PC-3 (cell line): ENCODE data around the gene PPP1R3D. TPM values are rescaled to one million over a fixed set of nuclear protein-coding genes. Genes with fewer than 3 reads are reported as not detected.

Experiments used
- ATAC-seq: fragments of 200-7000 bp; cut with Tn5 transposase; 2 replicates; pipeline ENCODE4 v1.9.1; 2020; ENCODE audit warnings: mild to moderate bottlenecking, moderate library complexity
- BruUV-seq: library from RNA; stranded (reverse); fragments of 400-500 nt; replicated peaks from 2 replicates; lab custom pipeline; 2021; lab: Mats Ljungman, UMichigan
- CTCF ChIA-PET: fragments of 300-600 bp; sonication (Branson Sonifier 250); formaldehyde crosslinking; loops from one replicate; lab custom pipeline; 2022; ENCODE audit warnings: antibody characterized with exemption; lab: Charles Lee
- POLR2A ChIA-PET: fragments of 300-600 bp; sonication (Branson Sonifier 250); formaldehyde crosslinking; loops from one replicate; lab custom pipeline; 2022; ENCODE audit warnings: antibody characterized with exemption; ENCODE audit not compliant: unreplicated experiment; lab: Charles Lee
- DNase-seq: peaks from one replicate; pipeline ENCODE4 v3.0.0-alpha.2; 2015
- H2AFZ ChIP-seq: fragments of 300-600 bp; sonication (generic); 2 replicates; pipeline ENCODE4 v1.6.0; 2016; ENCODE audit warnings: antibody characterized with exemption, low read length
- H3F3A ChIP-seq: fragments of 300-600 bp; sonication (generic); one replicate; pipeline ENCODE4 v1.6.0; 2017; ENCODE audit warnings: antibody characterized with exemption, low read length, control low read depth, mild to moderate bottlenecking; ENCODE audit not compliant: unreplicated experiment
- H3K27ac ChIP-seq: fragments of 300-600 bp; sonication (generic); 2 replicates; pipeline ENCODE4 v1.5.1; 2016; ENCODE audit warnings: mild to moderate bottlenecking, low read length
- H3K27me3 ChIP-seq: fragments of 300-600 bp; sonication (generic); 2 replicates; pipeline ENCODE4 v1.6.1; 2016; ENCODE audit warnings: low read length, mixed read lengths
- H3K36me3 ChIP-seq: fragments of 300-600 bp; sonication (generic); 2 replicates; pipeline ENCODE4 v1.6.1; 2016; ENCODE audit warnings: low read depth, mixed run types, low read length, mixed read lengths
- H3K4me1 ChIP-seq: fragments of 300-600 bp; sonication (generic); 2 replicates; pipeline ENCODE4 v1.5.1; 2016; ENCODE audit warnings: low read length; ENCODE audit not compliant: insufficient read depth
- H3K4me2 ChIP-seq: fragments of 300-600 bp; sonication (generic); 2 replicates; pipeline ENCODE4 v1.6.0; 2016; ENCODE audit warnings: low read length
- H3K4me3 ChIP-seq: fragments of 300-600 bp; sonication (generic); 2 replicates; pipeline ENCODE4 v1.5.1; 2016; ENCODE audit warnings: mild to moderate bottlenecking, low read length, mixed read lengths
- H3K79me2 ChIP-seq: fragments of 300-600 bp; sonication (generic); 2 replicates; pipeline ENCODE4 v1.6.1; 2017; ENCODE audit warnings: low read length, mixed read lengths
- H3K9ac ChIP-seq: fragments of 300-600 bp; sonication (generic); 2 replicates; pipeline ENCODE4 v1.6.0; 2016; ENCODE audit warnings: mild to moderate bottlenecking, low read length
- H3K9me2 ChIP-seq: fragments of 300-600 bp; sonication (generic); replicated peaks from 2 replicates; pipeline ENCODE4 v1.6.1; 2016; ENCODE audit warnings: mixed run types, low read length, mixed read lengths
- H3K9me3 ChIP-seq: fragments of 300-600 bp; sonication (generic); 2 replicates; pipeline ENCODE4 v1.6.1; 2016; ENCODE audit warnings: low read length, mixed read lengths
- H4K20me1 ChIP-seq: fragments of 300-600 bp; sonication (generic); 2 replicates; pipeline ENCODE4 v1.6.1; 2016; ENCODE audit warnings: low read length, mixed read lengths
- EZH2 ChIP-seq: fragments of 300-600 bp; sonication (generic); IDR thresholded peaks from one replicate; pipeline ENCODE4 v1.6.1; 2017; ENCODE audit warnings: antibody characterized with exemption, mild to moderate bottlenecking, low read length; ENCODE audit not compliant: unreplicated experiment
- EZH2phosphoT487 ChIP-seq: fragments of 300-600 bp; sonication (generic); IDR thresholded peaks from 2 replicates; pipeline ENCODE4 v1.6.1; 2018; ENCODE audit warnings: mild to moderate bottlenecking, antibody characterized with exemption, low read length, borderline replicate concordance
- intact Hi-C: fragments of 100-400 bp; cut with micrococcal nuclease; formaldehyde crosslinking; loops from 2 replicates; pipeline ENCODE4 v1.9.0; 2023
- total RNA-seq: library from RNA; depleted of rRNA; stranded (reverse); fragments of >200 nt; gene quantifications from 2 replicates; pipeline ENCODE4 v1.2.3, GENCODE V29; 2014
- TF ChIP-seq, protein P1 (sequence below): fragments of 300-600 bp; sonication (generic); conservative IDR thresholded peaks from 2 replicates; pipeline ENCODE4 v1.5.1; 2017; ENCODE audit warnings: antibody characterized with exemption, low read depth, mild to moderate bottlenecking, low read length

PPP1R3D gene
- total RNA-seq, 1 experiment from 2014 or later = 6.3 TPM

DNA sequence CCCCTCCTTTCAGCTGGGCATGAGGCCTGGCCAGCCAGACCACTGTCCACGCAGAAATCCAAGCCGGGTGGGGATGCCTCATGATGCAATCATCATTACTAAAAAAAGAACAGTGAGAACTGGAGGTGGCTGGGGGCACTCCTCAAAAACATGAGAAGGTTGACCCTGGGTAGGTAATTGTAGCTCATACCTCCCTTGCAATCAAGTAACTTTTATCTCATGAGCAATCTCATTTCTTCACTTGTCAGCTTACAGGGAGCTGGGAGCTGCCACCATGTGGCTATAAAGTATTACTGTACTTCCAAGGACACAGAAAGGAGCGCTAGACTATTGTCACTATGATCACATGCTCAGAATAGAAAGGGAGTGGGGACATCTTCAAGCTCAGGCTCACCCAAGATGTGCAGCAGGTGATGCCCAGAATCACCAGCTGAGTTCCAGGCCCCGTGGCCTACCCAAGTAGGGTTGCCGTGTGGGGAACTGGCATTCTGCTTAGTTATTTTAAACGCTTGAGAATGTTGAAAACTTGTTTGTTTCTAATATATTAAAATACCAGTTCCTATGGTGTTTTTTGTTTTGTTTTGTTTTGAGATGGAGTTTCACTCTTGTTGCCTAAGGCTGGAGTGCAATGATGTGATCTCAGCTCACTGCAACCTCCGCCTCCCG, 15.2 kb upstream of the PPP1R3D start:
- H3K36me3 ChIP-seq = no peaks in the 10 kb centered on the region
- BruUV-seq = no TSS peak
- H3K9me3 ChIP-seq = no peaks in the 10 kb centered on the region
- no peak overlapping the region for H3K27ac ChIP-seq
- no peaks in the 10 kb centered on the region for H3K79me2 ChIP-seq
- H3K4me3 ChIP-seq = no peak overlapping the region
- DNase-seq = peak; percentile 65
- TF ChIP-seq EZH2phosphoT487 (no peak), EZH2 (no peak)
- TF ChIP-seq, protein P1, sequence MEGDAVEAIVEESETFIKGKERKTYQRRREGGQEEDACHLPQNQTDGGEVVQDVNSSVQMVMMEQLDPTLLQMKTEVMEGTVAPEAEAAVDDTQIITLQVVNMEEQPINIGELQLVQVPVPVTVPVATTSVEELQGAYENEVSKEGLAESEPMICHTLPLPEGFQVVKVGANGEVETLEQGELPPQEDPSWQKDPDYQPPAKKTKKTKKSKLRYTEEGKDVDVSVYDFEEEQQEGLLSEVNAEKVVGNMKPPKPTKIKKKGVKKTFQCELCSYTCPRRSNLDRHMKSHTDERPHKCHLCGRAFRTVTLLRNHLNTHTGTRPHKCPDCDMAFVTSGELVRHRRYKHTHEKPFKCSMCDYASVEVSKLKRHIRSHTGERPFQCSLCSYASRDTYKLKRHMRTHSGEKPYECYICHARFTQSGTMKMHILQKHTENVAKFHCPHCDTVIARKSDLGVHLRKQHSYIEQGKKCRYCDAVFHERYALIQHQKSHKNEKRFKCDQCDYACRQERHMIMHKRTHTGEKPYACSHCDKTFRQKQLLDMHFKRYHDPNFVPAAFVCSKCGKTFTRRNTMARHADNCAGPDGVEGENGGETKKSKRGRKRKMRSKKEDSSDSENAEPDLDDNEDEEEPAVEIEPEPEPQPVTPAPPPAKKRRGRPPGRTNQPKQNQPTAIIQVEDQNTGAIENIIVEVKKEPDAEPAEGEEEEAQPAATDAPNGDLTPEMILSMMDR = peak; percentile 69
- intact Hi-C loops = loop anchor here (1.0 kb wide), 1 partner anchor 185 kb away; no protein-coding TSS in a partner anchor
- H3K4me1 ChIP-seq = peaks cover 7% of the 10 kb centered on the region; the same call in 1 of the 2 replicates
- no peaks in the 10 kb centered on the region for H3K27me3 ChIP-seq
- ChIA-PET CTCF (interaction anchor here (0.6 to 1.1 kb wide), 6 partner anchors 21 to 333 kb away, joined by 3 to 9 read pairs (median 4); no protein-coding TSS in a partner anchor), POLR2A (no interaction called here)
- no peaks in the 10 kb centered on the region for H3F3A ChIP-seq
- H3K9me2 ChIP-seq = no peaks in the 10 kb centered on the region
- H3K9ac ChIP-seq = no peak overlapping the region
- H3K4me2 ChIP-seq = no peak overlapping the region
- ATAC-seq = peak; percentile 85
- H2AFZ ChIP-seq = no peak overlapping the region
- no peaks in the 10 kb centered on the region for H4K20me1 ChIP-seq

- no peaks in the 10 kb centered on the region for H4K20me1 ChIP-seq
- no peak overlapping the region for H3K4me3 ChIP-seq
- H3K27me3 ChIP-seq = no peaks in the 10 kb centered on the region
- POLR2A ChIA-PET = no interaction called here
- H3K36me3 ChIP-seq = no peaks in the 10 kb centered on the region
- ATAC-seq (no peak; the same call in 1 of the 2 replicates), DNase-seq (no peak)
- H3K9me2 ChIP-seq = no peaks in the 10 kb centered on the region
- no peak overlapping the region for H3K27ac ChIP-seq
- no peaks in the 10 kb centered on the region for H3K9me3 ChIP-seq
- no peaks in the 10 kb centered on the region for H3F3A ChIP-seq
- no peak overlapping the region for H3K4me2 ChIP-seq
- H3K9ac ChIP-seq = no peak overlapping the region
- H2AFZ ChIP-seq = no peak overlapping the region
- intact Hi-C loops = loop anchor here (1.0 kb wide), 1 partner anchor 184 kb away; no protein-coding TSS in a partner anchor
- no TSS peak for BruUV-seq
- TF ChIP-seq, protein P1 = no peak
- TF ChIP-seq EZH2phosphoT487 (no peak), EZH2 (no peak)
- H3K79me2 ChIP-seq = no peaks in the 10 kb centered on the region
- peaks cover 7% of the 10 kb centered on the region; the same call in 1 of the 2 replicates for H3K4me1 ChIP-seq
- CTCF ChIA-PET = interaction anchor here (0.6 to 1.1 kb wide), 4 partner anchors 20 to 171 kb away, joined by 3 to 9 read pairs (median 6); no protein-coding TSS in a partner anchor
Observed at GRCh38 chr20:59954718-59955117, 14.6 kb upstream of the PPP1R3D start.

GRCh38 chr20:59949911-59950310, 9.8 kb upstream of the PPP1R3D start:
- ChIA-PET CTCF (no interaction called here), POLR2A (no interaction called here)
- Histone ChIP-seq H3K9me3 (no peaks in the 10 kb centered on the region), H3K4me1 (no peaks in the 10 kb centered on the region), H4K20me1 (no peaks in the 10 kb centered on the region), H3K9ac (no peak overlapping the region), H2AFZ (no peak overlapping the region), H3K4me3 (no peak overlapping the region), H3K27ac (no peak overlapping the region), H3K79me2 (no peaks in the 10 kb centered on the region), H3K36me3 (no peaks in the 10 kb centered on the region; the same call in 1 of the 2 replicates), H3K27me3 (no peaks in the 10 kb centered on the region), H3F3A (no peaks in the 10 kb centered on the region), H3K4me2 (no peak overlapping the region), H3K9me2 (no peaks in the 10 kb centered on the region)
- DNase-seq = no peak
- intact Hi-C loops = loop anchor here (1.0 kb wide), 1 partner anchor 100 kb away; no protein-coding TSS in a partner anchor
- no TSS peak for BruUV-seq
- ATAC-seq = no peak
- TF ChIP-seq, protein P1 = no peak
- TF ChIP-seq EZH2 (no peak), EZH2phosphoT487 (no peak)
